GM19452 (cell line): ENCODE results near the gene ELOVL3.
"Not testable (repeated sequence)": the region's sequence is repeated elsewhere in the genome, so short reads cannot be mapped to it uniquely, and the experiment has no call there.

Experiments
- ATAC-seq: cut with Tn5 transposase; IDR thresholded peaks from one replicate; pipeline ENCODE4 v1.9.1; 2021; ENCODE audit not compliant: unreplicated experiment

Gene ELOVL3, protein sequence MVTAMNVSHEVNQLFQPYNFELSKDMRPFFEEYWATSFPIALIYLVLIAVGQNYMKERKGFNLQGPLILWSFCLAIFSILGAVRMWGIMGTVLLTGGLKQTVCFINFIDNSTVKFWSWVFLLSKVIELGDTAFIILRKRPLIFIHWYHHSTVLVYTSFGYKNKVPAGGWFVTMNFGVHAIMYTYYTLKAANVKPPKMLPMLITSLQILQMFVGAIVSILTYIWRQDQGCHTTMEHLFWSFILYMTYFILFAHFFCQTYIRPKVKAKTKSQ

DNA sequence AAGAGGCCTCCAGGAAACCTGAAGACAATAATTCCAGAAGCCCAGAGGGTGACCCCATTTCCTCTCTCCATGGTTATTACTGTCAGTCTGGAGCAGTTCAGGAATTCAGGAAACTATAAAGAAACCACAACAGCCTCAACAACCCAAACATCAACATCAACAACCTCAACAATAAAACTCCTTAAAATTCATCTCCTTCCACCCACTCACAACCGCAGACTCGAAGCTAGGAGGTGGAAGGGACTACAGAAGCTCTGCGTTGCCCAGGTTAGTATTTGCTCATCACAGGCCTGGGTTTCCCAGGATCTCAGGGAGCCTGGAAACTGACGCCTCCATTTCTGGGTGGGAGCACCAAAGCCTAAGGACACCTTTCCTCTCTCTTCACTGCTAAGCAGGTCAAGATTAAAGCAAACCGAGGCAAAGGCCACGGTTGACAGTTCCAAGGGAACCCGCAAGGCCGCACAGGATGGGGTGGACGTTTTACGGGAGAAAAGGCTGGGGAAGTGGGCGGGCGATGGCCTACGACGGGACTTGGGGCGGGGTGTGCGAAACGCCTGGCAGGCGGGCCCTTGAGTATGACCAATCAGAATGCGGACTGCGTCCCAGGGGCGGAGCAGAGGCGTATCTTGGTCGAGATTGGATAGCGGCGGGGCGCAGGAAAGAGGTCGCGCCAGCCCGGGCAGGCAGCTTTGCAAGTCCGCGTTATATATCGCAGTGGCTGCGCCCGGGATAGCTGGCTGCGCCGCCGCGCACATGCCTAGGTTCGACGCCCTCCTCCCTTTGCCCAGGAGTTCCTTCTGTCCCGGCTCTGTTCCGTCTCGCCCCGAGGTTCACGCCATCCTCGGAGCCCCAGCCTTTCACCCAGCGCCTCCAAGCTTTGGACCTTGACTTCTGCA is at the start of gene ELOVL3:
Gene ELOVL3, plus strand, starts transcription at position 654 of the 896 bp plus-strand sequence. CDS start 250 bp downstream, outside the sequence.
- ATAC-seq = peak; percentile 94

DNA sequence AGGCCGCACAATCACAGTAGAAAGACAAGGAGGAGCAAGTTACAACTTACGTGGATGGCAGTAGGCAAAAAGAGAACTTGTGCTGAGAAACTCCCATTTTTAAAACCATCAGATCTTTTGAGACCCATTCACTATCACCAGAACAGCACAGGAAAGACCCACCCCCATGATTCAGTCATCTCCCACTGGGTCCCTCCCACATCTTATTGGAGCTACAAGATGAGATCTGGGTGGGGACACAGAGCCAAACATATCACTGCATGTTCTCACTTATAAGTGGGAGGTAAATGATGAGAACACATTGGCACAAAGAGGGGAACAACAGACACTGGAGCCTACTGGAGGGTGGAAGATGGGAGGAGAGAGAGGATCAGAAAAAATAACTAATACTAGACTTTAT is 41.5 kb upstream of the ELOVL3 start:
- ATAC-seq = no peak

DNA sequence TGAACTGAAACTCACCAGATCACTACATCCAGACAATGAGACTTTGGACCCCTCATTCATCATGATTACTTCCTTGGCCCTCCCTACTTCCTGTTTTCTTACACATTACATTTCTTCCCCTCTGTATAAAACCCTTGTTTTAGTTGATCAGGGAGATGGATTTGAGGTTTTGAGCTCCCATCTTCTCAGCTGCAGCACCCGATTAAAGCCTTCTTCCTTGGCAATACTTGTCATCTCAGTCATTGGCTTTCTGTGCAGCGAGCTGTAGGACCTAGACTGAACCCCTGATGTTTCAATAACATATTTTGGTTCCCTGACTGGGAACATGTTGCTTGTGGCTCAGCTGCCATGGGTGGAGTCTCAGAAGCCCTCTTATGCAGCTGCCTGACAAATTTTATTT is 40.8 kb upstream of the ELOVL3 start:
- ATAC-seq = no peak

DNA sequence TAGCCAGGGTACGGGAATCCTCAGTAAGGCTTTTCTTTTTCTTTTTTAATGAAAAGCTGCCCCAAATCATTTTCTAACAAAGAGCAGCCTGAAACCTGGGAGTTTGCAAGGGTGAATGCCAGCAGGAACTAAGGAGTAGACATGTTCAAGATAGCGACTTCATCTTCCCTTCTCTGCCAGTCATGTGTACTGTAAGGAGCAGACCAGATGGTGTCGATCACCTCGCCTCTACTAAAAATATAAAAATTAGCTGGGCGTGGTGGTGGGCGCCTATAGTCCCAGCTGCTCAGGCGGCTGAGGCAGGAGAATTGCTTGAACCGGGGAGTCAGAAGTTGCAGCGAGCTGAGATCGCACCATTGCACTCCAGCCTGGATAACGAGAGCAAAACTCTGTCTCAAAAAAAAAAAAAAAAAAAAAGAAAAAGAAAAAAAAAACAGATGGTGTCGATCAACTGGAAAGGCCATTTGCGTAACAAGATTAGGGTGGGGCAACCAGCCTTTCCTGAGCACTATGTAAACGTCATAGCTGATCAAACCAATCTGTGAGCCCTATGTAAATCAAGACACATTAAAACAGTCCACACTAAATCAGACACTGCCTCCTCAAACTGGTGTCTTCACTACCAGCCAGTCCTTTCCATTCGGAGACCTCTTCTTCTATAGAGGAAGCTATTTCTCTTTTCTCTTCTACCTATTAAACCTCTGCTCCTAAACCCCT is 40.1 kb upstream of the ELOVL3 start:
- ATAC-seq = no peak

DNA sequence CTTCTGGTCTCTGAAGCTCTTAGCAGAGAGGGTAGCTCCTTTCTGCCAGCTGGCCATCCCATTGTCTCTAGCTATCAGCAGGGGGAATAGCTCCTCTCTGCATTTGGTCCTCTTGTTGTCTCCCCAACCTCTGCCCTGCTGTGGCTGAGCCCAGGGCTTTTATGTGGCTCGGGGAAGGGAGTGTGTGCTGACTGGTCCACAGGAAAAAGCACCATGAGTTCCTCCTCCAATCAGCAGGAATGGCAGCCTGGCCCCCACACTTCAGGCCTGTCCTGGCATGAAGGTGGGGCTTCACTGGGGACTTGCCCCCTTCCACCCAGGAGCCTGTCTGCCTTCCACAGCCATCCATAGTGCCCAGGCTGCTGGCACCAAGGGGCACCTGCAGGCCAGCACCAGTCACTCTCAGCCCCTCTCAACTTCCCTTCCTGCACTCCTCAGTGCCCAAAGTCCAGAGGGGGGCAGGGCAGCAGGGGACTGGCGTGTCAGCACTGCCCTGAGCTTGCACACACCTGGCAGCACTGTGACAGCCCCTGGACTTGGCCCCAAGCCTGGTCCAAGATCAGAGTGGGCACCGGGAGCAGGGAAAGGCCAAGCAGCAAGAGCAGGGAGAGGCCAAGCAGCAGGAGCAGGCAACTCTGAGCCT is 37.7 kb upstream of the ELOVL3 start:
- no peak for ATAC-seq

DNA sequence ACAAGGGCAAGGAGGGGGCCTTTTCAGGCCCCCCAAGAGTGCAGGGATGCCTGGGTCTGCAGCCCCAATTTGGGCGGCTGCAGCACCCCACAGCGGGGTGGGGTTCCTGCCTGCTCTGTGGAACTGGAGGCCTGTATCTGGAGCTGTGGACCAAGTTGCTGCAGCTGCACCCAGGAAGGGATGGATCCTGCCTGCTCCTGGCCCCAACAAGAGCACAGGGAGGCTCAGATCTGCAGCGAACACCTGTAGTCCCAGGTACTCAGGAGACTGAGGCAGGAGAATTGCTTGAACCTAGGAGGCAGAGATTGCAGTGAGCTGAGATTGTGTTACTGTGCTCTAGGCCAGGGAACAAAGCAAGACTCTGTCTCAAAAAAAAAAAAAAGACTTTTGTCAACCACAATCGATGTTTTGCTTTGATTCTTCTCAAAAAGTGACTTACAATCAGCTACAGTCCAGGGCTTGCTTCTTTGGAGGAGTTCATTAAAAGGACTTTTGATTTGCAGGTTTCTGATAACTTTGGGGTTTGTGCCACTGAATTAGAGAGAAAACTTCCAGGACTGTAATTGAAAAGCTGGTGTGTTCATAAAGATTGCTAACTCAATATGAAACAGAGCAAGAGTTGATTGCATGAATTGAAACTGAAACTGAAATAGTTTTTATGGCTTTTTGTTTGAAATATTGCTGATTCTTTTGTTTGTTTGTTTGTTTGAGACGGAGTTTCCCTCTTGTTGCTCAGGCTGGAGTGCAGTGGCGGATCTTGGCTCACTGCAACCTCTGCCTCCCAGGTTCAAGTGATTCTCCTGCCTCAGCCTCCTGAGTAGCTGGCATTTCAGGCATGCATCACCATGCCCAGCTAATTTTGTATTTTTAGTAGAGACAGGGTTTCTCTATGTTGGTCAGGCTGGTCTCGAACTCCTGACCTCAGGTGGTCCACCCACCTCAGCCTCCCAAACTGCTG is 36.9 kb upstream of the ELOVL3 start:
- not testable (repeated sequence) for ATAC-seq

DNA sequence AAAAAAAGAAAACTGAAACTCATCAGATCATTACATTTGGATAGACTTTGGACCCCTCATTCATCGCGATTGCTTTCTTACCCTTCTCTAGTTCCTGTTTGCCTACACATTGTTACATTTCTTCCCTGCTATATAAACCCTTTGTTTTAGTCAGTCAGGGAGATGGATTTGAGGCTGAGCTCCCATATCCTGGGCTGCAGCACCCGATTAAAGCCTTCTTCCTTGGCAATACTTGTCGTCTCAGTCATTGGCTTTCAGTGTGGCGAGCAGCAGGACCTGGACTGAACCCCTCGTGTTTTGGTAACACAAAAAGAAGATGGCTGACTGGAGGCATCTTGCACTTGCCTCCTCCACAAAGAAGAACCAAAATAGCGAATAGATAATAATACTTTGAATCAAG is 34.1 kb upstream of the ELOVL3 start:
- ATAC-seq = no peak

DNA sequence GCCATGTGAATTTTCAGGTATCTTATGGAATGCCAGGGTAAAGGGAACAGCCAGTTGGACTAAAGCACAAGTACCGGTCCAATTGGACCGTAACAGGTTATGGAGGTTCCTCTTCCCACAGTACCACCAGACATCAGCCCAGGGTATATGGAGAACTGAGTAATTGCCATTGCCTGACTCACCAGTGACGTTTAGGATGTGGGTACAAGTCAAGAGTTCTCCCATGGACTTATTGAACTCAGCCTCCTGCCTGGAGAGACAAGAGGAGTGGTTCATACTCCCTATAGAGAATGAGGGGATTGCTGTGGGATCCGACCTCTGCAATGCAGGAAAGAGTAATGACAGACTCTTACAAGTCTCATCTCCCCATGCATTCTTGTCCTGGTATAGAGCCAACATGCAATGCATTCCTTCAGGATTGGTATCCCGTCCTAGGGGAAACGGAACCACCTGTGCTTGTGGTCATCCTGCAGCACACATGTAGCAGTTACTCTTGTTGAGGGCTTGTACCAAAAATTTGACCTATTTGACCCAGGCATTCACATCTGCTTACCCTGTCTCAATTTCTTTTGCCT is 30.7 kb upstream of the ELOVL3 start:
- ATAC-seq = no peak

DNA sequence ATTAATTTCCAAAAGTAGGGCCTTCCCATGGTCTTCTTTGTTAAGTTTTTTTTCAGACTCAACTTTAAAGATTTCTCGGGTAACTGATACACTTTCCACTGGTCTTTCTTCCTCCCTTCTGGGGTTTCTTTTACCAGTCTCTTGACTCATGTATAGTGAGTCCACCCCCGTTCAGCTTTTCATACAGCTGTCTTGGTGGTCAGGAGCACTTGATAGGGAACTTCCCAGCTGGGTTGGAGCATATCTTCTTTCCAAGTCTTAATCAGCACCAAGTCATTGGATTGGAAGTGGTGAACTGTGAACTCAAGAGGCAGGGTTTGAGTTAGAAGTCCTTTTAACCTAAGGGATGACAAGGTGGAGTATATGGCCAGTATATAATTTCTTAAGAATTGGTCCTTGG is 29.2 kb upstream of the ELOVL3 start:
- no peak for ATAC-seq

DNA sequence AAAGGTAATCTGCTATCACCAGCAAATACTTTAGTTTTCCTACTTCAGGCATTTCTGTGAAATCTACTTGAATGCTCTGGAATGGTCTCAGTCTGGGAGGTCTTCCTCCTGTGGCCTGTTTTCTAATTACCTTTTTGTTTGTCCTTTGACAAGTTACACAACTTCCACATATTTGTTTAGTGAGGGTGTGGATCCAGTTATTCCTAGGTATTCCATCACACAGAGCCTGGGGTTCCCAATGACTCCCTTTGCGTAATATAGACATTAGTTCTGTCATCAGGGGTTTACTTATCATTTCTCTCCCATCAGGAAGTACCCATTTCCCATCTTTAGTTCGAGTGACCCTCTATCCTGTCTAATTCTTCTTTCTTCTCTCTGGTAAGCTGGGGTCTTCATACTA is 28.1 kb upstream of the ELOVL3 start:
- no peak for ATAC-seq

DNA sequence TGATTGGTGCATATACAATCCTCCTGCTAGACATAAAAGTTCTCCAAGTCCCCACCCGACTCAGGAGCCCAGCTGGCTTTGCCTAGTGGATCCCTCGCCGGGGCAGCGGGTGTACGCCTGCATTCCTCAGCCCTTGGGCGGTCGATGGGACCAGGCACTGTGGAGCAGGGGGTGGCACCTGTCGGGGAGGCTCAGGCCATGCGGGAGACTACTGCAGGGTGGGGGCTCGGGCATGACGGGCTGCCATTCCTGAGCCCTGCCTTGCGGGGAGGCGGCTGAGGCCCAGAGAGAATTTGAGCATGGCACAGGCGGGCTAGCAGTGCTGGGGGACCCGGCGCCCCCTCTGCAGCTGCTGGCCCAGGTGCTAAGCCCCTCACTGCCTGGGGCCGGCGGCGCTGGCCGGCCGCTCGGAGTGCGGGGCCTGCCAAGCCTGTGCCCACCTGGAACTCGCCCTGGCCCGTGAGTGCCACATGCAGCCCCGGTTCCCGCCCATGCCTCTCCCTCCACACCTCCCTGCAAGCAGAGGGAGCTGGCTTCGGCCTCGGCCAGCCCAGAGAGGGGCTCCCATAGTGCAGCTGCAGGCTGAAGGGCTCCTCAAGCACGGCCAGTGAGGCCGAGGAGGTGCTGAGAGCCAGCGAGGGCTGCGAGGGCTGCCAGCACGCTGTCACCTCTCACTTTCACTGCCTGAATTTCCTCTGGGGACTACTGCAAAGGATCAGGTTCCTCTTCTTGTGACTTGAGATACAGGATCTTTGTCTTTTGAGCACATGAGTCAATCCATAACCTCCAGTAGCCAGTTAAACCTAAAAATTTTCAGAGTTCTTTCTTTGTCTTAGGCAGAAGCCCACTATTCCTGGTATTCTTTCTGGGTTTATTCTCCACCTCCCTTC is 25.1 kb upstream of the ELOVL3 start:
- ATAC-seq = no peak

DNA sequence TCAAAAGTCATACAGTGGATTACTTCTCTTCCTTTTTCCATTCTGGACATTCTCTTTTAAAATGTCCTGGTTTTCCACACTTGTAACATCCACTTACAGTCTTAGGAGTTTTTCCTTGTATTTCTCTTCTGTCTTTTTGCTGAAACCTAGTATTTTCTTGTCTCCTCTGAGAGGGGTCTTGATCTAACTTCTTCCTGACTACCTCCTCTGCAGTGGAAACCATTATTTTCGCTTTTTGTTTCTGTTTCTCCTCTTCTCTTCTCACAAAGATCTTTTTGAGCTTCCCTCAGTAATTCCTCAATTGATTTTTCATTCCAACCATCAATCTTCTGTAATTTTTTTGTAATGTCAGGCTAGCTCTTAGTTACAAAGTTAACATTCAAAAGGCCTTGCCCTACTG is 23.7 kb upstream of the ELOVL3 start:
- no peak for ATAC-seq

DNA sequence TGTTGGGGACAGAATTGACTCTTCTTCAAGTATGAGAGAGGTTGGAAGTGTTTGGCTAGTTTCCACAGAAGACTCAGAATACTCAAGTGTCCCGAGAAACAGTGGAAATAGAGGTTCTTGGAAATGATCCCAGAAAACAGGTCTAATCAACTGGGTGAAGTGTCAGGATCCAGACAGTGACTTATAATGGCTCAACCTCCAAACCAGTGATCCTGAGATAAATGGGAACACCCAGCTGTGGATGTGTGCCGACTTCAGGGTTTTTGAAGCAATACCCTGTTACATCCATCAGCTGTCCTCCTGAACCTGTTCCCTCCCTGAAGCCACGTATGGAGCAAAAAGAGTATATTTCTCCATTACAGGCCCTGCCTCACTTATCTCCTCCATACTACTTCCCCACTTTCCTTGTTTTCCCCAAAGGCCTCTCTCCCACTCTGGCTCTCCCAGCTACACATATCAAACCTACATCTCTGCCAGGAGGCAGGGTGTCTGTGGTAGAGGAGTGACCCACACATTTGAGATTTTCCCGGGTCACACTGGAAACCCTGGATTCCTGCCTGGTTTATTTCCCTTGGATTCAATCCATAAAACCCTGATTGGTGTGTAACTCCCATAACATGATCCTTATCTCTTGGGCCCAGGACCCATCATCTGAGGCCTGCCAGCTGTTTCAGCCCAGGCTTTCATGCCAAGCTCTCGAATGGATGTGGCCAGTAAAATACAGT is 17.6 kb upstream of the ELOVL3 start:
- ATAC-seq = no peak

DNA sequence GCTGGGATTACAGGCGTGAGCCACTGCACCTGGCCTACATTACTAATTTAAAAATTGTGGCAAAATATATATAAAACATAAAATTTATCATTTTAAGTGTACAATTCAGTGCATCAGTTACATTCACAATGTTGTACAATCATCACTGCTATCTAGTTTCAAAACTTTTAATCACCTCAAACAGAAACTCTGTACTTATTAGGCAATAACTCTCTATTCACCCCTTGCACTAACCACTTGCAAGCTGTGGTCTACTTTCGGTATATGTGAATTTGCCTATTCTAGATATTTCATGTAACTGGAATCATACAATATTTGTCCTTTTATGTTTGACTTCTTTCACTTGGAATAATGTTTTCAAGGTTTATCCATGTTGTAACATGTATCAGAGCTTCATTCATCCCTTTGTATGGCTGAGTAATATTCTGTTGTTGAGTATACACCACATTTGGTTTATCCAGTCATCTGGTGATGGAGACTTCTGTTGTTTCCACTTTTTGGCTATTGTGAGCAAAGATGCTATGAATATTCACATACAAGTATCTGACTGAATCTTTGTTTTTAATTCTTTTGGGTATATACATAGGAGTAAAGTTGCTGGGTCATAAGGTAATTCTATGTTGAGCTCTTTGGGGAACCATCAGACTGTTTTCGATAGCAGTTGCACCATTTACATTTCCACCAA is 14.3 kb upstream of the ELOVL3 start:
- no peak for ATAC-seq

DNA sequence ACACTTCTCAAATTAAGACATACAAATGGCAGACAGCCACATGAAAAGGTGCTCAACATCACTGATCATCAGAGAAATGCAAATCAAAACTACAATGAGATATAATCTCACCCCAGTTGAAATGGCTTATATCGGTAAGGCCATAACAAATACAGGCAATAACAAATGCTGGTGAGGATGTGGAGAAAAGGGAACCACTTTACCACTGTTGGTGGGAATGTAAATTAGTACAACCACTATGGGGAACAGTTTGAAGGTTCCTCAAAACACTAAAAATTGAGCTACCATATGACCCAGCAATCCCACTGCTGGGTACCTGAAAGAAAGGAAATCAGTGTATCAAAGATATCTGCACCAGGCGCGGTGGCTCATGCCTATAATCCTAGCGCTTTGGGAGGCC is 12.5 kb upstream of the ELOVL3 start:
- ATAC-seq = not testable (repeated sequence)

DNA sequence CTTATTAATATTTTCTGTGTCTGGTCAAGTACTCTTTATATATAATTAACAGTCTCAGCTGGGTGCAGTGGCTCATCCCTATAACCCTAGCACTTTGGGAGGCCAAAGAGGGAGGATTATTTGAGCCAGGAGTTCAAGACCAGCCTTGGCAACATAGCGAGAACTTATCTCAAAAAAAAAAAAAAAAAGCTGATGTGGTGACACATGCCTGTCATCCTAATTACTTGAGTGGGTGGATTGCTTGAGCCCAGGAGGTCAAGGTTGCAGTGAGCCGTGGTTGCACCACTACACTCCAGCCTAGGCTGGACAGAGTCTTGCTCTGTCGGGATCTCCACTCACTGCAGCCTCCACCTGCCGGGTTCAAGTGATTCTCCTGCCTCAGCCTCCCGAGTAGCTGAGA is 6.7 kb upstream of the ELOVL3 start:
- ATAC-seq = no peak

DNA sequence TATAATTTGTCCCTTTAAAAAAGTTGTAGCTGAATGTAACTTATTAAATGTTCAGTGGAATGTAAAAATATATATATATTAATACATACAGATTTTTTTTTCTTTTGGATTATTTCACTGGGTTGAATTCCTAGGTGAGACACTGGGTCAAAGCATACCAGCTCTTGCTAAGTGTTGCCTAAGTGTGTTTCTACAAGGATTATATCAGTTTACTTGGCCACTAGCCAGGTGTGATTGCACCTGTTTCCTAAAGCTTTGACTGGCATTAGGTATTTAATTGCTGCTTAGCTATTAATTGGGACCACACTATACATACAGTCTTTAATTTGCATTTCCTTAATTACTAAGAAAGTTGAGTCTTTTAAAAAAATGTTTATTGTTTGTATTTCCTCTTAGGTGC is 5.5 kb upstream of the ELOVL3 start:
- ATAC-seq = no peak

DNA sequence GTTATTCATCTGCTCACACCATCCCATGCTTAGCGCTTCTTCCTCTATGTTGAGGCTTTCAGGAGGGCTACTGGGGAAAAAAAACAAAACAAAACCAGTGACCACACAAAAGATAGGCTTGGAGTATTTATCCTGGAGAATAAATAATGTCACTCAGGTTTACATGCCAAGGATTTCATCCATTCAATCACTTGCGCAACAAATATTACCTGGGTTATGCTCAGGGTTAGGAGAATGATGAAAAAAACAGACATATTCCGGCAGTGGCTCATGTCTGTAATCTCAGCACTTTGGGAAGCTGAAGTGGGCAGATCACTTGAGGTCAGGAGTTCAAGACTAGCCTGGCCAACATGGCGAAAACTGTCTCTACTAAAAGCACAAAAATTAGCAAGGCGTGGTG is 3.3 kb upstream of the ELOVL3 start:
- no peak for ATAC-seq
